Measurements from ENCODE around the gene TP53TG3D. TPM values are rescaled to one million over a fixed set of nuclear protein-coding genes. Genes with fewer than 3 reads are reported as not detected.
A peak's percentile ranks its signal among the peaks of the same experiment; 100 is the strongest.
"Not testable (repeated sequence)": the region's sequence is repeated elsewhere in the genome, so short reads cannot be mapped to it uniquely, and the experiment has no call there.

Gene TP53TG3D
- total RNA-seq, 1 experiment from 2014 or later = not detected

DNA sequence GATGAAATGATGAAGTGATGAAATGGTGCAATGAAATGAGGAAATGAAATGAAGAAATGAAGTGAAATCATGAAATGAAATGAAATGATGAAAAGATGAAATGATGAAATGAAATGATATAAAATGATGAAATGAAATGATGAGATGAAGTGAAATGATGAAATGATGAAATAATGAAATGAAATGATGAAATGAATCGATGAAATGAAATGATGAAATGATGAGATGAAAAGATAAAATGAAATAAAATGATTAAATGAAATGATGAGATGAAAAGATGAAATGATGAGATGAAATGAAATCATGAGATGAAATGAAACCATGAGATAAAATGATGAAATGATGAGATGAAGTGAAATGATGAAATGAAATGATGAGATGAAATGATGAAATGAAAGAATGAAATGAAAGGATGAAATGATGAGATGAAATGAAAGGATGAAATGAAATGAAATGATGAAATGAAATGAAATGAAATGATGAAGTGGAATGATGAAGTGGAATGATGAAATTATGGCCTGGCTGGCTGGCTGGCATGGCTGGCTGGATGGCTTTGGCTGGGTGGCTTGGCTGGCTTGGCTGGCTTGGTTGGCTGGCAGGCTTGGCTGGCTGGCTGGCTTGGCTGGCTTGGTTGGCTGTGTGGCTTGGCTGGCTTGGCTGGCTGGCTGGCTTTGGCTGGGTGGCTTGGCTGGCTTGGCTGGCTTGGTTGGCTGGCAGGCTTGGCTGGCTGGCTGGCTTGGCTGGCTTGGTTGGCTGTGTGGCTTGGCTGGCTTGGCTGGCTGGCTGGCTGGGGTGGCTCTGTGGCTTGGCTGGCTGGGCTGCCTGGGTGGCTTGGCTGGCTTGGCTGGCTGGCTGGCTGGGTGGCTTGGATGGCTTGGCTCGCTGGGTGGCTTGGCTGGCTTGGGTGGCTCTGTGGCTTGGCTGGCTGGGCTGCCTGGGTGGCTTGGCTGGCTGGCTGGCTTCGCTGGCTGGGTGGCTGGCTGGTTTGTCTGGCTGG, 32.0 kb downstream of the TP53TG3D start:
- H3F3A ChIP-seq (ENCODE audit: insufficient read depth, low read depth); H3K36me3 ChIP-seq (ENCODE audit: low read depth); H2AFZ ChIP-seq; H3K79me2 ChIP-seq (ENCODE audit: low read depth); CTCF ChIA-PET; intact Hi-C loops (cut with micrococcal nuclease; ENCODE audit: unreplicated experiment); H3K9me2 ChIP-seq (ENCODE audit: insufficient read depth); BruUV-seq (replicated peaks); POLR2A ChIA-PET (ENCODE audit: unreplicated experiment); H3K4me2 ChIP-seq; H3K4me1 ChIP-seq (replicated peaks; ENCODE audit: insufficient read depth); H3K9me3 ChIP-seq (ENCODE audit: insufficient read depth, low read depth); H4K20me1 ChIP-seq (ENCODE audit: insufficient read depth); DNase-seq; H3K4me3 ChIP-seq; H3K27me3 ChIP-seq (ENCODE audit: insufficient read depth, low read depth): not testable (repeated sequence)
- peak overlapping the region; percentile 50; the same call in 1 of the 2 replicates for H3K27ac ChIP-seq

DNA sequence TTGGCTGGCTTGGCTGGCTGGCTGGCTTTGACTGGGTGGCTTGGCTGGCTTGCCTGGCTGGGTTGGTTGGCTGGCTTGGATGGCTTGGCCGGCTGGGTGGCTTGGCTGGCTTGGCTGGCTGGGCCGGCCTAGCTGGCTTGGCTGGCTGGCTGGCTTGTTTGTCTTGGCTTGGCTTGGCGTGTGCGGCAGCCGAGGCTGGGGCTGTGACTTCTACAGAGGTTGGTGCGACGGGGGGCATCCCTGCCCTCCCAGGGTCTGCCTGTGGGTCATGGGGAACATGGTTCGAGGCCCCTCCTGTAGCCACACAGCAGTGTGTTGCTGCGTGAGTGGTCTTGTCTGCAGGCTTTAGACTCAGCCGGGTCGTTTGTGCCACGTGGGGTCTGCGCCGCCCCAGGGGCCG, 33.1 kb downstream of the TP53TG3D start:
- DNase-seq; H4K20me1 ChIP-seq (ENCODE audit: insufficient read depth); H3F3A ChIP-seq (ENCODE audit: insufficient read depth, low read depth); H3K27me3 ChIP-seq (ENCODE audit: insufficient read depth, low read depth); H2AFZ ChIP-seq; H3K36me3 ChIP-seq (ENCODE audit: low read depth); BruUV-seq (replicated peaks); CTCF ChIA-PET; intact Hi-C loops (cut with micrococcal nuclease; ENCODE audit: unreplicated experiment); H3K9me2 ChIP-seq (ENCODE audit: insufficient read depth); POLR2A ChIA-PET (ENCODE audit: unreplicated experiment); H3K27ac ChIP-seq; H3K79me2 ChIP-seq (ENCODE audit: low read depth); H3K4me2 ChIP-seq; H3K9me3 ChIP-seq (ENCODE audit: insufficient read depth, low read depth); H3K4me3 ChIP-seq; H3K4me1 ChIP-seq (replicated peaks; ENCODE audit: insufficient read depth): not testable (repeated sequence)

DNA sequence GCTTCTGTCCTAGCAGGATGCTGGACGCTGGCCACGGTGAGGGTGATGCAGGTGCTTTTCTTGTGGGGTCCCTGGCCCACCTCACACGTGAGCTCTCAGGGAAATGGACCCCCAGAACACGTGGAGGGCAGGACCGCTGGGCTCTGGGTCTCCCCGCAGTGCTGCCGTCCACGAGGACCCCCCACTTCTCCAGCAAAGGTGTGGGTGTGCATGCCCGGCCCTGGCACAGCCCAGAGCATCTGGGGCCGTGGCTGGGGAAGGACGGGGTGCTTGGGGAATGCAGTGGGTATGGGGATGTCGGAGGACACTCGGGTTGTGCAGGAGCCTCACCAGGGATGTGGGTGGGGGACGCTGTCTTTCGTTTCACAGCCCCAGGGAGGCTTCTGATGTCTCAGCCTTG, 34.7 kb downstream of the TP53TG3D start:
- H2AFZ ChIP-seq; H3F3A ChIP-seq (ENCODE audit: insufficient read depth, low read depth); H3K4me3 ChIP-seq; H3K27ac ChIP-seq; BruUV-seq (replicated peaks); H3K4me1 ChIP-seq (replicated peaks; ENCODE audit: insufficient read depth); H3K36me3 ChIP-seq (ENCODE audit: low read depth); H3K9me3 ChIP-seq (ENCODE audit: insufficient read depth, low read depth); POLR2A ChIA-PET (ENCODE audit: unreplicated experiment); H3K9me2 ChIP-seq (ENCODE audit: insufficient read depth); intact Hi-C loops (cut with micrococcal nuclease; ENCODE audit: unreplicated experiment); CTCF ChIA-PET; DNase-seq; H3K27me3 ChIP-seq (ENCODE audit: insufficient read depth, low read depth); H3K79me2 ChIP-seq (ENCODE audit: low read depth); H4K20me1 ChIP-seq (ENCODE audit: insufficient read depth); H3K4me2 ChIP-seq: not testable (repeated sequence)

DNA sequence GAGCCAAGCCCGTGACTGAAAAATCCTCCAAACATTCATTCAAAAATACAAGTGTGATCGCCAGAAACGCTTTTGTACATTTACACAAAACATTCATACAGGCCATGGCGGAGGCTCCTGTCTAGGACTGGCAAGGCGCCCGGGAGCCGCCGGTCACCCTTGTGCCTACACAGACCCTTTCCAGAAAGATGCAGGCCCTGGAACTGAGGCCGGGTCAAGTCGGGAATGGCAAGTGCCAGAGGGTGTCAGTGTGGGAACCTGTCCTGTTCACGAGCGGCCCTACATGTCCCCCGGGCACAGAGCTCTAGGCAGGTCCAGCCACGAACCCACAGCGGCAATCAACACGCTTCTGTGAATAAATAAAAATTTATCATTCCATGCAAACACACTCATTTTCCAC, 36.1 kb downstream of the TP53TG3D start:
- CTCF ChIA-PET = not testable (repeated sequence)

DNA sequence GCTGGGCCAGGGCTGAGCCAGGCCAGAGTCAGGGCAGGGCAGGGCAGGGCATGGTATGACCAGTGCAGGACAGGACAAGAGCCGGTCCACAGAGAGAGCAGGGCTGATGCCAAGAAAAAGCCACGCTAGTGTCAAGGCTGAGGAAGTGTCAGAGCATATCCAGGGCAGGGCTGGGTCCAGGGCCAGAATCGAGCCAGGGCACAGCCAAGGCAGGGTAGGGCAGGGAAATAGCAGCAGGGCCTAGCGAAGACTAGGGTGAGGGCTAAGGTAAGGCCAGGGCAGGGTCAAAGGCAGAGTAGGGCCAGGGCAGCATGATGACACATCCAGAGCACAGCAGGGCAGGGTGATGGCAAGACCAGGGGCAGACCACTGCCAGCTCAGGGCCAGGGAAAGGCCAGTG, 49.7 kb downstream of the TP53TG3D start:
- H3K4me3 ChIP-seq; H3K4me1 ChIP-seq (replicated peaks; ENCODE audit: insufficient read depth); H3K27ac ChIP-seq; H3K79me2 ChIP-seq (ENCODE audit: low read depth); CTCF ChIA-PET; H3K36me3 ChIP-seq (ENCODE audit: low read depth); H3K9me2 ChIP-seq (ENCODE audit: insufficient read depth); H3K9me3 ChIP-seq (ENCODE audit: insufficient read depth, low read depth); H3K4me2 ChIP-seq; H3F3A ChIP-seq (ENCODE audit: insufficient read depth, low read depth); DNase-seq; H3K27me3 ChIP-seq (ENCODE audit: insufficient read depth, low read depth); BruUV-seq (replicated peaks); H4K20me1 ChIP-seq (ENCODE audit: insufficient read depth); intact Hi-C loops (cut with micrococcal nuclease; ENCODE audit: unreplicated experiment); POLR2A ChIA-PET (ENCODE audit: unreplicated experiment); H2AFZ ChIP-seq: not testable (repeated sequence)

More for the DNA sequence above, 36.1 kb downstream of the TP53TG3D start:
- H3K4me2 ChIP-seq; H3K36me3 ChIP-seq (ENCODE audit: low read depth); H3K4me3 ChIP-seq; BruUV-seq (replicated peaks); H3K27ac ChIP-seq; intact Hi-C loops (cut with micrococcal nuclease; ENCODE audit: unreplicated experiment); H4K20me1 ChIP-seq (ENCODE audit: insufficient read depth); H3K9me3 ChIP-seq (ENCODE audit: insufficient read depth, low read depth); H3K79me2 ChIP-seq (ENCODE audit: low read depth); H3K27me3 ChIP-seq (ENCODE audit: insufficient read depth, low read depth); H3K9me2 ChIP-seq (ENCODE audit: insufficient read depth); DNase-seq; H2AFZ ChIP-seq; POLR2A ChIA-PET (ENCODE audit: unreplicated experiment); H3K4me1 ChIP-seq (replicated peaks; ENCODE audit: insufficient read depth); H3F3A ChIP-seq (ENCODE audit: insufficient read depth, low read depth): not testable (repeated sequence)
